ENCODE results near the gene NCOA3.
"Not testable (repeated sequence)": the region's sequence is repeated elsewhere in the genome, so short reads cannot be mapped to it uniquely, and the experiment has no call there.

NCOA3 gene

GRCh38 chr20:47568019-47568418 is 66.3 kb downstream of the NCOA3 start:
- no peak for DNase-seq

- no peak for DNase-seq
Observed at GRCh38 chr20:47568837-47569410, 67.2 kb downstream of the NCOA3 start.

- DNase-seq, result no peak
Observed at GRCh38 chr20:47571426-47571825, 69.7 kb downstream of the NCOA3 start.

- DNase-seq, result no peak
Observed at GRCh38 chr20:47572105-47572729, 70.5 kb downstream of the NCOA3 start.

- DNase-seq, result no peak
Observed at GRCh38 chr20:47573559-47573958, 71.9 kb downstream of the NCOA3 start.

GRCh38 chr20:47574616-47575364 is 73.1 kb downstream of the NCOA3 start:
- no peak for DNase-seq

GRCh38 chr20:47576516-47577033 is 74.9 kb downstream of the NCOA3 start:
- DNase-seq, result no peak

- DNase-seq, result no peak
Observed at GRCh38 chr20:47577314-47577713, 75.6 kb downstream of the NCOA3 start.

- DNase-seq, result no peak
Observed at GRCh38 chr20:47578543-47578942, 76.9 kb downstream of the NCOA3 start.

- DNase-seq, result not testable (repeated sequence)
Observed at GRCh38 chr20:47580686-47581085, 79.0 kb downstream of the NCOA3 start.

- no peak for DNase-seq
Observed at GRCh38 chr20:47581090-47581489, 79.4 kb downstream of the NCOA3 start.

GRCh38 chr20:47583551-47583950 is 81.9 kb downstream of the NCOA3 start:
- DNase-seq, result no peak

- no peak for DNase-seq
Observed at GRCh38 chr20:47585087-47585747, 83.5 kb downstream of the NCOA3 start.

- DNase-seq, result no peak
Observed at GRCh38 chr20:47586649-47587294, 85.1 kb downstream of the NCOA3 start.

GRCh38 chr20:47588158-47588557 is 86.5 kb downstream of the NCOA3 start:
- no peak for DNase-seq

- DNase-seq, result no peak
Observed at GRCh38 chr20:47591231-47591630, 89.5 kb downstream of the NCOA3 start.

GRCh38 chr20:47594157-47594556 is 92.5 kb downstream of the NCOA3 start:
- no peak for DNase-seq

GRCh38 chr20:47595138-47595537 is 93.5 kb downstream of the NCOA3 start:
- not testable (repeated sequence) for DNase-seq

GRCh38 chr20:47596003-47596571 is 94.4 kb downstream of the NCOA3 start:
- DNase-seq, result no peak

- DNase-seq, result no peak
Observed at GRCh38 chr20:47597090-47597489, 95.4 kb downstream of the NCOA3 start.

GRCh38 chr20:47598911-47599744 is 97.4 kb downstream of the NCOA3 start:
- DNase-seq, result no peak
